ENCODE data around the gene ASCL5. TPM values are rescaled to one million over a fixed set of nuclear protein-coding genes. Genes with fewer than 3 reads are reported as not detected.

Gene ASCL5
- total RNA-seq, 1 donor = not detected

GRCh38 chr1:201153474-201154388, 26.7 kb upstream of the ASCL5 start:
- H3K4me3 ChIP-seq (ENCODE audit: low read depth, low read length) = peak overlapping the region; percentile 89
- no peak for DNase-seq (ENCODE audit: low read depth)
- no peak for TF ChIP-seq CTCF (IDR thresholded peaks at IDR 0.05; ENCODE audit: insufficient read depth, low read depth, low read length)

DNA sequence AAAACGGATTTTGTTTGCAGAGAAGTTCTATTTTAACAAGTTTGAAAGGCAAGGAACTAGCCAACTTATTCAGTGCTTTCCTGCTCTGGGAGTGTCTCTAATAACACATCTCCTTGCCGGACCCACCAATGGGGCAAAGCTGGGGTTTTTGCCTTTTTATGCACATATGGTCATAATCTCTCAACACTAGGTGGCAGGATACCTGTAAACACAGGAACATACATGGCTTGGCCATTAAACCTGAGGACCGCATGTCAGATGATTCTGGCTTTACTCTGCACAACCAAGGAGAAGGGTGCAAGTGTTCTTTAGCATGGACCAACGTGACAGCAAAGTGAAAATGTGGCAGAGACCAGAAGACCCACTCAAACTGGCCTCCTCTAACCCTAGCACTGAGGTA, 22.4 kb upstream of the ASCL5 start:
- no peak overlapping the region for H3K4me3 ChIP-seq (ENCODE audit: low read depth, low read length)
- DNase-seq (ENCODE audit: low read depth) = peak; percentile 49
- TF ChIP-seq CTCF (IDR thresholded peaks at IDR 0.05; ENCODE audit: insufficient read depth, low read depth, low read length) = peak; percentile 53

DNA sequence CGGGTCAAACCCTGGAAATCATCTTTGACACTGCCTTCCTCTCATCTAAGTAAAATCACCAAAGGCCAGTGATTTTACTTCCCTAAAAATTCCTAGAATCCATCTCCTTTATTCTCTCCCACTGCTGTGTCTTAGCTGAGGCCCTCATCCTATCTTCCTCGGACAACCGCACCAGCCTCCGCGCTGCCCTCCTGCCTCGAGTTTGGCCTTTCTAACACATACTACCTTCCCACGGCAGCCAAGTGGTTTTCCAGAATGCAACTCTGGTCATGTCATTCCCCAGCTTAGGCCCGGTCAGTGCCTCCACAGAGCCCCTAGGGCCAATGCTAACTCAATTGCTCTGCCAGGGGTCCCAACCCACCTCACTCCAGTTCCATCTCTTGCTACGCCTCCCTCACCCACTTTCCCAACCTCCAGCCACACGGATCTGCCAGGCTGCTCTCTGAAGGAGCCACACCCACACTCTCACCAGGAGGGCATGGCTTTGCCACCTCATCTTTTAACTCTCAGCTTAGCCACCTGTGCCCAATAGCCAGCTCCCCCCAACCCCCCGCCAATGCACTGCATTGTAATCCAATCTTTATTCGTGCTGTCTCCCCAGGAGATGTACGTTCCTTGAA, 20.5 kb upstream of the ASCL5 start:
- no peak overlapping the region for H3K4me3 ChIP-seq (ENCODE audit: low read depth, low read length)
- DNase-seq (ENCODE audit: low read depth) = no peak
- TF ChIP-seq CTCF (IDR thresholded peaks at IDR 0.05; ENCODE audit: insufficient read depth, low read depth, low read length) = no peak

DNA sequence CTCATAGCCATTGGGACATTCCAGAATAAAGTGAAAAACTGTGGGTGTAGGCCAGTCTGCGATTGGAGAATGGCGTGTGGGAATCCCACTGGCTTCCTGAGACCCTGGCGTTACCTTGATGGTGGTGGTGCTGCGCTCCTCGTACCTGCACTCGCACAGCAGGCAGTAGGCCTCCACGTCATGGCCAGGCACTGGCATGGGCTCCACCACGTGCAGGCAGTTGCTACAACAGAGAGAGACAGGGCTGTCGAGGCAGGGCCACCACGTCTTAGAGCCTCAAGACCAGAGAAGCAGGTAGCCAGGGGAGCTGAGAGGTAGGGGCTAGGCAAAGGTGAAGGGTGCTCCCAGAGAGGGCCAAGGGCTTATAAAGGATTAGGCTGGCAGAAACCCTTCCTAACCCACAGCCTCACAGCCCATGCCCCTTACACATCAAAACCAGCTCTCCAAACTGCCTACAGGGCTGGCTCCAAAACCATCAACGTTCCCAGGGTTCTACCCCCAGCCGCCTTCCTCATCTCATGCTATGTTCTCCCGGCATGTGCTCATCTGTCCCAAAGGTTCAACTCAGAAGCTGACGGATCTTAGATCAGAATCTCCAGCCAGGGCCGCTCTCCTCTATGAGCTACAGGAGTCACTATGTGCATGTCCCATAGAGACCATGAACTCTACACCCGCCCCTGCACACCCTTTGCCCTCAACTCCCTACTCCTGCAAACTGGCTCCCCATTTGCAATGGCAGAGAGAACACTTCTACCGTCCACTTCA, 19.8 kb upstream of the ASCL5 start:
- TF ChIP-seq CTCF (IDR thresholded peaks at IDR 0.05; ENCODE audit: insufficient read depth, low read depth, low read length) = no peak
- no peak for DNase-seq (ENCODE audit: low read depth)
- H3K4me3 ChIP-seq (ENCODE audit: low read depth, low read length) = no peak overlapping the region

DNA sequence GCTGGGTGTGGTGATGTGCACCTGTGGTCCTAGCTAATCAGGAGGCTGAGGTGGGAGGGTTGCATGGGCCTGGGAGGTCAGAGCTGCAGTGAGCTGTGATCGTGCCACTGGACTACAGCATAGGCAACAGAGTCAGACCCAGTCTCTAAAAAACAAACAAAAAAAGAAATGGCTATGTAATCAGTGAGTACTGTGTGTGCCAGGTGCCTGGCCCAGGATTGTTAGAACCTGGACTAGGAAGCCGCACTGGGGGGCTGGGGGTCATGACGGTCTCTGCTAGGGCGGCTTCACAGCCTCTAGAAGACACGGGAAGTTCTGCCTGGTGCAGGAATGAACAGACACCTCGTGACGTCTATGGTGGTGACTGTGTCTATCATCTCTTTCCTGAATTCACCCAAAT, 18.8 kb upstream of the ASCL5 start:
- no peak for TF ChIP-seq CTCF (IDR thresholded peaks at IDR 0.05; ENCODE audit: insufficient read depth, low read depth, low read length)
- H3K4me3 ChIP-seq (ENCODE audit: low read depth, low read length) = no peak overlapping the region
- no peak for DNase-seq (ENCODE audit: low read depth)

DNA sequence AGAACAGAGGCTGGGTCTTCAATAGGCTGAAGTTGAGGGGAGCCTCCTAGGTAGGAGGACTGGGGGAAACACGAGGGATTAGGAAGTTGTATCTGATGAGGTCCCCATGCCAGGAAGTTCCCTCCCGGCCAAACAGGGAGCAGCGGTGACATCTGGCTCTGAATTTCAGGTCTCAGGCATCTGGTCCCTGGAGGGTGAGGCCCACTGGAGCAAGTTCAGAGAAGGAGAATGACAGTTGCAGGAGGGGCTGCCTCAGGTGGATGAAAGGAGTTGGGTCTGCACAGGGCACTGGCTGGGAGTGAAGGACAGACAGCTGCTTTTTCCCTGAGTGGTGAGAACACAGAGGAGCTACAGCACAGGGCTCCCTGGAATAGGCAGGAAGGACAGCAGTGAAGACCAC, 18.1 kb upstream of the ASCL5 start:
- H3K4me3 ChIP-seq (ENCODE audit: low read depth, low read length) = no peak overlapping the region
- no peak for DNase-seq (ENCODE audit: low read depth)
- TF ChIP-seq CTCF (IDR thresholded peaks at IDR 0.05; ENCODE audit: insufficient read depth, low read depth, low read length) = no peak
